ENCODE measurements around the gene NAP1L5.

The NAP1L5 gene

GRCh38 chr4:88722828-88723227 is 25.2 kb upstream of the NAP1L5 start:
- DNase-seq (ENCODE audit: low read depth in 2 of 3, low spot score in 1 of 3) = no peak

- DNase-seq (ENCODE audit: low read depth in 2 of 3, low spot score in 1 of 3) = no peak
Measured at GRCh38 chr4:88722276-88722780, 24.7 kb upstream of the NAP1L5 start.

GRCh38 chr4:88720451-88721428 is 23.1 kb upstream of the NAP1L5 start:
- no peak for DNase-seq (ENCODE audit: low read depth in 2 of 3, low spot score in 1 of 3)

- DNase-seq (ENCODE audit: low read depth in 2 of 3, low spot score in 1 of 3) = no peak
Measured at GRCh38 chr4:88719381-88719780, 21.8 kb upstream of the NAP1L5 start.

- no peak for DNase-seq (ENCODE audit: low read depth in 2 of 3, low spot score in 1 of 3)
Measured at GRCh38 chr4:88718098-88718497, 20.5 kb upstream of the NAP1L5 start.

GRCh38 chr4:88713782-88714181 is 16.2 kb upstream of the NAP1L5 start:
- no peak for DNase-seq (ENCODE audit: low read depth in 2 of 3, low spot score in 1 of 3)

- no peak for DNase-seq (ENCODE audit: low read depth in 2 of 3, low spot score in 1 of 3)
Measured at GRCh38 chr4:88709989-88710388, 12.4 kb upstream of the NAP1L5 start.

- no peak for DNase-seq (ENCODE audit: low read depth in 2 of 3, low spot score in 1 of 3)
Measured at GRCh38 chr4:88706574-88706973, 8.9 kb upstream of the NAP1L5 start.

- no peak for DNase-seq (ENCODE audit: low read depth in 2 of 3, low spot score in 1 of 3)
Measured at GRCh38 chr4:88705805-88706492, 8.3 kb upstream of the NAP1L5 start.

- DNase-seq (ENCODE audit: low read depth in 2 of 3, low spot score in 1 of 3) = no peak
Measured at GRCh38 chr4:88705223-88705622, 7.6 kb upstream of the NAP1L5 start.

GRCh38 chr4:88702782-88703181 is 5.2 kb upstream of the NAP1L5 start:
- no peak for DNase-seq (ENCODE audit: low read depth in 2 of 3, low spot score in 1 of 3)

- DNase-seq (ENCODE audit: low read depth in 2 of 3, low spot score in 1 of 3) = no peak
Measured at GRCh38 chr4:88698519-88698918, 890 bp upstream of the NAP1L5 start.

GRCh38 chr4:88697141-88697540 is 488 bp downstream of the NAP1L5 start:
- DNase-seq (ENCODE audit: low read depth in 2 of 3, low spot score in 1 of 3) = no peak

- no peak for DNase-seq (ENCODE audit: low read depth in 2 of 3, low spot score in 1 of 3)
Measured at GRCh38 chr4:88696630-88697029, 999 bp downstream of the NAP1L5 start.

- DNase-seq (ENCODE audit: low read depth in 2 of 3, low spot score in 1 of 3) = no peak
Measured at GRCh38 chr4:88693792-88694191, 3.8 kb downstream of the NAP1L5 start.

- no peak for DNase-seq (ENCODE audit: low read depth in 2 of 3, low spot score in 1 of 3)
Measured at GRCh38 chr4:88690355-88690754, 7.3 kb downstream of the NAP1L5 start.

- no peak for DNase-seq (ENCODE audit: low read depth in 2 of 3, low spot score in 1 of 3)
Measured at GRCh38 chr4:88681209-88681608, 16.4 kb downstream of the NAP1L5 start.

GRCh38 chr4:88675543-88675942 is 22.1 kb downstream of the NAP1L5 start:
- no peak for DNase-seq (ENCODE audit: low read depth in 2 of 3, low spot score in 1 of 3)

- DNase-seq (ENCODE audit: low read depth in 2 of 3, low spot score in 1 of 3) = no peak
Measured at GRCh38 chr4:88674979-88675378, 22.6 kb downstream of the NAP1L5 start.

GRCh38 chr4:88674565-88674964 is 23.1 kb downstream of the NAP1L5 start:
- no peak for DNase-seq (ENCODE audit: low read depth in 2 of 3, low spot score in 1 of 3)

GRCh38 chr4:88673886-88674285 is 23.7 kb downstream of the NAP1L5 start:
- no peak for DNase-seq (ENCODE audit: low read depth in 2 of 3, low spot score in 1 of 3)

- no peak for DNase-seq (ENCODE audit: low read depth in 2 of 3, low spot score in 1 of 3)
Measured at GRCh38 chr4:88672987-88673386, 24.6 kb downstream of the NAP1L5 start.

All from stimulated activated CD4-positive, alpha-beta T cell treated with anti-CD3 and anti-CD28 coated beads, Interleukin-12 subunit alpha, Interleukin-12 subunit beta, amount 100 ng/mL, for 48 hours (primary cell).